Calu3 (cell line): Measurements from ENCODE around the gene SRP68. TPM values are rescaled to one million over a fixed set of nuclear protein-coding genes. Genes with fewer than 3 reads are reported as not detected.

ENCODE experiments used
- BruUV-seq: library from RNA; stranded (reverse); fragments of 400-500 nt; replicated peaks from 2 replicates; lab custom pipeline; 2021; lab: Mats Ljungman, UMichigan
- CTCF ChIA-PET: fragments of 300-600 bp; sonication (Branson Sonifier 250); formaldehyde crosslinking; loops from one replicate; lab custom pipeline; 2022; ENCODE audit warnings: antibody characterized with exemption; lab: Charles Lee
- DNase-seq: peaks from one replicate; pipeline ENCODE4 v3.0.0; 2022
- H3K27ac Mint-ChIP-seq: one replicate; pipeline ENCODE4 v1.8.0; 2022; ENCODE audit warnings: mixed read lengths; ENCODE audit not compliant: unreplicated experiment
- H3K27me3 Mint-ChIP-seq: one replicate; pipeline ENCODE4 v1.8.0; 2022; ENCODE audit warnings: mixed read lengths; ENCODE audit not compliant: unreplicated experiment
- H3K36me3 Mint-ChIP-seq: one replicate; pipeline ENCODE4 v1.8.0; 2022; ENCODE audit warnings: mild to moderate bottlenecking, moderate library complexity, mixed read lengths; ENCODE audit not compliant: insufficient read depth, unreplicated experiment
- H3K4me1 Mint-ChIP-seq: one replicate; pipeline ENCODE4 v1.8.0; 2022; ENCODE audit warnings: mild to moderate bottlenecking, low read depth, mixed read lengths; ENCODE audit not compliant: unreplicated experiment
- H3K4me3 Mint-ChIP-seq: one replicate; pipeline ENCODE4 v1.8.0; 2022; ENCODE audit warnings: mild to moderate bottlenecking, low read depth, moderate library complexity, mixed read lengths; ENCODE audit not compliant: unreplicated experiment
- H3K9me3 Mint-ChIP-seq: one replicate; pipeline ENCODE4 v1.8.0; 2022; ENCODE audit warnings: low read depth, mixed read lengths; ENCODE audit not compliant: unreplicated experiment
- intact Hi-C: fragments of 100-400 bp; cut with micrococcal nuclease; formaldehyde crosslinking; loops from one replicate; pipeline ENCODE4 v1.10.0; 2022; ENCODE audit not compliant: unreplicated experiment
- total RNA-seq: library from RNA; stranded (reverse); gene quantifications from 2 replicates; pipeline ENCODE4 v1.2.3, GENCODE V29; 2022
- TF ChIP-seq, protein P1 (sequence below): fragments of 200-600 bp; IDR thresholded peaks from one replicate; pipeline ENCODE4 v1.8.0; 2022; ENCODE audit warnings: antibody characterized with exemption; ENCODE audit not compliant: unreplicated experiment

The SRP68 gene
- total RNA-seq, 1 experiment from 2014 or later = 80.7 TPM

- peaks cover 61% of the 10 kb centered on the region for H3K36me3 Mint-ChIP-seq
- no peaks in the 10 kb centered on the region for H3K4me1 Mint-ChIP-seq
- no peak overlapping the region for H3K27ac Mint-ChIP-seq
- H3K4me3 Mint-ChIP-seq = no peak overlapping the region
- H3K9me3 Mint-ChIP-seq = no peaks in the 10 kb centered on the region
- CTCF ChIA-PET = interaction anchor here (1.0 to 1.7 kb wide), 6 partner anchors 10 to 168 kb away, joined by 3 to 14 read pairs (median 4); partner anchors contain the start of gene SRP68
- H3K27me3 Mint-ChIP-seq = no peaks in the 10 kb centered on the region
- intact Hi-C loops = no loop called here
- BruUV-seq = no TSS peak
- TF ChIP-seq, protein P1, sequence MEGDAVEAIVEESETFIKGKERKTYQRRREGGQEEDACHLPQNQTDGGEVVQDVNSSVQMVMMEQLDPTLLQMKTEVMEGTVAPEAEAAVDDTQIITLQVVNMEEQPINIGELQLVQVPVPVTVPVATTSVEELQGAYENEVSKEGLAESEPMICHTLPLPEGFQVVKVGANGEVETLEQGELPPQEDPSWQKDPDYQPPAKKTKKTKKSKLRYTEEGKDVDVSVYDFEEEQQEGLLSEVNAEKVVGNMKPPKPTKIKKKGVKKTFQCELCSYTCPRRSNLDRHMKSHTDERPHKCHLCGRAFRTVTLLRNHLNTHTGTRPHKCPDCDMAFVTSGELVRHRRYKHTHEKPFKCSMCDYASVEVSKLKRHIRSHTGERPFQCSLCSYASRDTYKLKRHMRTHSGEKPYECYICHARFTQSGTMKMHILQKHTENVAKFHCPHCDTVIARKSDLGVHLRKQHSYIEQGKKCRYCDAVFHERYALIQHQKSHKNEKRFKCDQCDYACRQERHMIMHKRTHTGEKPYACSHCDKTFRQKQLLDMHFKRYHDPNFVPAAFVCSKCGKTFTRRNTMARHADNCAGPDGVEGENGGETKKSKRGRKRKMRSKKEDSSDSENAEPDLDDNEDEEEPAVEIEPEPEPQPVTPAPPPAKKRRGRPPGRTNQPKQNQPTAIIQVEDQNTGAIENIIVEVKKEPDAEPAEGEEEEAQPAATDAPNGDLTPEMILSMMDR = no peak
- no peak for DNase-seq
Observed at GRCh38 chr17:76013377-76013932, 58.9 kb downstream of the SRP68 start.

DNA sequence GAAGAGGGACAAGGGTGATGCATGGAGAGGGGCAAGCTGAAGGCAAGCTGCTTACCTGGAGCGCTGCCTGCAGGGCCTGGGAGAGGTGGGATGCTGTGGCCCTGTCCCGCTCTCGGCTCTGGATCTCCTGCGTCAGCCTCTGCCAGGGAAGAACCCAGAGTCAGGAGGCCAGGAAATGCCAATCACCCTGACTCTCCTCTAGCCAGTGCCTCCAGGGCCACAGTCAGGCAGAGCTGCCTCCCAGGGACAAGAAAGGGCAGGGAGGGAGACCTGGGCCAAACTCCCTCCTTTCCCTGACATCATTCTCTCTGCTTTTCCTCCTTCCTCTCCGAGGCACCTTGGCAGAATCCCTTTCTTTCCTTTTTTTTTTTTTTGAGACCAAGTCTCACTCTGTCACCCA lies 60.4 kb downstream of the SRP68 start:
- H3K4me3 Mint-ChIP-seq = no peak overlapping the region
- no peak for DNase-seq
- no peaks in the 10 kb centered on the region for H3K27me3 Mint-ChIP-seq
- no TSS peak for BruUV-seq
- H3K27ac Mint-ChIP-seq = no peak overlapping the region
- intact Hi-C loops = no loop called here
- peaks cover 55% of the 10 kb centered on the region for H3K36me3 Mint-ChIP-seq
- TF ChIP-seq, protein P1 = no peak
- H3K4me1 Mint-ChIP-seq = no peaks in the 10 kb centered on the region
- H3K9me3 Mint-ChIP-seq = no peaks in the 10 kb centered on the region
- CTCF ChIA-PET = interaction anchor here (0.5 to 1.1 kb wide), 2 partner anchors 104 to 336 kb away, joined by 4 read pairs; no protein-coding TSS in a partner anchor

DNA sequence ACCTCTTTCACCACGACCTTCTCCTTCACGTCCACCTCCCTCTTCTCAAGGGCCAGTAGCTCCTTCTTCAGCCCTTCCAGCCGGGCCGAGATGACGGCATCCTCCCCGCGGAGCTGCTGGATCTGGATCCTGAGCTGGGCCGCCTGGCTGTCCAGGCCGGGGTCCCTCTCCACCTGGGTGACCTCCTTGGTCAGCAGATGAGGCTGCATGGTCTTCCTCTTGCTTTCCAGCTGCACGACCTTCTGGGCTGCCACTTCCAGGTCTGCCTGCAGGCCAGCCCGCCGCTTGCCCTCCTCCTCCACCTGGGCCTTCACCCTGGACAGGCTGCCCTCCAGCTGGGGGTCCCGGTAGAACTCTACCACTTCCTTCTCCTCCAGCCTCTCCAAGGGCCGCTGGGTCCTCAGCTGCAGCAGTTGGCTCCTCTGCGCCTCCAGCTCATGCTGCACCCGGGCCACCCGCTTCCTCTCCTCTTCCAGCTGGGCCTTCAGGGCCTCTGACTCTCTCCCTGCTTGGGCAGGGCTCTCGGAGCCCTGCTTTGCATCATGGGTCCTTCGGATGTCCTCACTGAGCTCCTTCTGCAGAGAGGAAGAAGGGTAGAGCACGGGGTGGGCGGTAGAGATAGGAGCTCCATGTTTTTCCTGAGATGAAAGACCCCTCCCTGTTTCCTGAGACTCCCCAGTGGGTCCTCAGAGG lies 62.2 kb downstream of the SRP68 start:
- Mint-ChIP-seq H3K27ac (peak overlapping the region; percentile 34), H3K9me3 (no peaks in the 10 kb centered on the region)

DNA sequence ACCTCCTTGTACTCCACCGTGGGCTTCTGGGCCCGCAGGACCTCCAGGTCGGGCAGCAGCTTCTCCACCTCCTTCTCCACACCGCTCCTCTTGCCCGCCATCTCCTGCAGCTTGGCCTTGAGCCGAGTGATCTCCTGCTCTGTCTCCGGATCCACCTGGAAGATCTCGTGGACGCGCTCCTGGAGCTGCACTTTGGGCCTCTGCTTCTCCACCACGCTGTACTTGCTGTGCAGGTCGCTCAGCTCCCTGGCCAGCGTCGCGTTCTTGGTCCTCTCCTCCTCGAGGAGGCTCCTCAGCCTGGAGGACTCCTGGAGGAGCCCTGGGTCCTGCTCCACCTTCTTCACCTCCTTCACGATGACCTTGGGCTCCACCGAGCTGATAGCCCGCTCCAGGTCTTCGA lies 62.9 kb downstream of the SRP68 start:
- H3K27me3 Mint-ChIP-seq = no peaks in the 10 kb centered on the region
- peaks cover 75% of the 10 kb centered on the region for H3K36me3 Mint-ChIP-seq
- no TSS peak for BruUV-seq
- DNase-seq = no peak
- no peaks in the 10 kb centered on the region for H3K9me3 Mint-ChIP-seq
- CTCF ChIA-PET = interaction anchor here (1.3 kb wide), 1 partner anchor 42 kb away, joined by 4 read pairs; no protein-coding TSS in a partner anchor
- intact Hi-C loops = no loop called here
- TF ChIP-seq, protein P1 = no peak
- peaks cover 12% of the 10 kb centered on the region for H3K4me1 Mint-ChIP-seq
- H3K4me3 Mint-ChIP-seq = no peak overlapping the region
- peak overlapping the region; percentile 34 for H3K27ac Mint-ChIP-seq

More for the DNA sequence above, 62.2 kb downstream of the SRP68 start:
- BruUV-seq = no TSS peak
- TF ChIP-seq, protein P1 = no peak
- H3K36me3 Mint-ChIP-seq = peaks cover 68% of the 10 kb centered on the region
- intact Hi-C loops = no loop called here
- no peaks in the 10 kb centered on the region for H3K27me3 Mint-ChIP-seq
- no peak for DNase-seq
- H3K4me3 Mint-ChIP-seq = peak overlapping the region; percentile 44
- CTCF ChIA-PET = interaction anchor here (1.3 kb wide), 1 partner anchor 41 kb away, joined by 4 read pairs; no protein-coding TSS in a partner anchor
- peaks cover 9% of the 10 kb centered on the region for H3K4me1 Mint-ChIP-seq
